Testis (tissue), 2 donors: Measurements from ENCODE around the gene JCAD.

Source experiments
- CTCF ChIP-seq, 3 experiments: fragments of 450-650 bp in 2 of 3; fragments of 200-600 bp in 1 of 3; sonication (generic) in 1 of 3; IDR thresholded peaks; one replicate each; pipeline ENCODE4 v1.5.1; 2016 to 2019; ENCODE audit warnings: antibody characterized with exemption in 3 of 3, mild to moderate bottlenecking in 2 of 3, moderate library complexity in 1 of 3
- POLR2A ChIP-seq: fragments of 450-650 bp; IDR thresholded peaks from one replicate; pipeline ENCODE4 v1.6.1; 2017; ENCODE audit warnings: antibody characterized with exemption, mild to moderate bottlenecking, moderate library complexity

- TF ChIP-seq CTCF (IDR thresholded peaks at IDR 0.05) (peak; percentile 90 to 98 (median 97)), POLR2A (no peak)
Observed at GRCh38 chr10:29998142-29998808, 61.1 kb downstream of the JCAD start.
